CD4-positive, alpha-beta T cell (primary cell): ENCODE data around the gene JAM2. TPM values are rescaled to one million over a fixed set of nuclear protein-coding genes. Genes with fewer than 3 reads are reported as not detected.
"Not testable (repeated sequence)": the region's sequence is repeated elsewhere in the genome, so short reads cannot be mapped to it uniquely, and the experiment has no call there.

Experiments
- ATAC-seq: fragments of 200-7000 bp; cut with Tn5 transposase; one replicate; pipeline ENCODE4 v1.10.0; 2022; ENCODE audit warnings: mild to moderate bottlenecking; ENCODE audit not compliant: poor library complexity
- CTCF ChIA-PET: fragments of 350-600 bp; sonication (Branson Sonifier 250); formaldehyde crosslinking; loops from one replicate; lab custom pipeline; 2021; ENCODE audit warnings: antibody characterized with exemption, inconsistent platforms; lab: Charles Lee
- POLR2A ChIA-PET: fragments of 350-600 bp; sonication (Branson Sonifier 250); formaldehyde crosslinking; loops from one replicate; lab custom pipeline; 2021; ENCODE audit warnings: antibody characterized with exemption, inconsistent platforms; lab: Charles Lee
- DNase-seq, 14 experiments: peaks; one replicate each; pipeline ENCODE4 v3.0.0-alpha.2; 2013 to 2020; ENCODE audit warnings: mixed read lengths in 2 of 14
- H3K27ac ChIP-seq, 2 donors: one replicate each; pipeline versions ENCODE4 v1.5.1 to v1.7.0; 2013; ENCODE audit warnings: low read length in 2 of 2, low read depth in 1 of 2, mild to moderate bottlenecking in 1 of 2
- H3K27me3 ChIP-seq, 2 experiments: 1 replicate in 1 of 2; 2 replicates in 1 of 2; pipeline versions ENCODE4 v1.6.1 to v1.7.0; 2013; ENCODE audit warnings: low read length in 2 of 2, control low read depth in 1 of 2, mild to moderate bottlenecking in 1 of 2, moderate library complexity in 1 of 2; ENCODE audit not compliant: insufficient read depth in 2 of 2, control insufficient read depth in 1 of 2
- H3K36me3 ChIP-seq: one replicate; pipeline ENCODE4 v1.6.1; 2013; ENCODE audit warnings: low read length, control low read depth; ENCODE audit not compliant: insufficient read depth
- H3K4me1 ChIP-seq: one replicate; pipeline ENCODE4 v1.6.1; 2013; ENCODE audit warnings: low read length, control low read depth; ENCODE audit not compliant: insufficient read depth
- H3K4me3 ChIP-seq: one replicate; pipeline ENCODE4 v1.5.1; 2013; ENCODE audit warnings: mild to moderate bottlenecking, low read length, moderate library complexity
- H3K9me3 ChIP-seq, 2 experiments: 1 replicate in 1 of 2; 2 replicates in 1 of 2; pipeline versions ENCODE4 v1.6.1 to v1.7.0; 2013; ENCODE audit warnings: low read length in 2 of 2, mild to moderate bottlenecking in 2 of 2, control low read depth in 1 of 2, moderate library complexity in 1 of 2; ENCODE audit not compliant: control insufficient read depth in 1 of 2, insufficient read depth in 1 of 2
- H3K27ac Mint-ChIP-seq: one replicate; pipeline ENCODE4 v1.8.0; 2020; ENCODE audit warnings: mixed read lengths
- H3K27me3 Mint-ChIP-seq: one replicate; pipeline ENCODE4 v1.8.0; 2021; ENCODE audit warnings: mixed read lengths
- H3K36me3 Mint-ChIP-seq: one replicate; pipeline ENCODE4 v1.8.0; 2021; ENCODE audit warnings: low read depth, mixed read lengths
- H3K4me1 Mint-ChIP-seq: one replicate; pipeline ENCODE4 v1.8.0; 2021; ENCODE audit warnings: low read depth, mixed read lengths
- H3K4me3 Mint-ChIP-seq: one replicate; pipeline ENCODE4 v1.8.0; 2020; ENCODE audit warnings: mild to moderate bottlenecking, mixed read lengths
- H3K9me3 Mint-ChIP-seq: one replicate; pipeline ENCODE4 v1.8.0; 2020; ENCODE audit warnings: mixed read lengths
- CTCF ChIP-seq: fragments of 200-600 bp; IDR thresholded peaks from one replicate; pipeline ENCODE4 v1.8.0; 2022; ENCODE audit warnings: antibody characterized with exemption, mild to moderate bottlenecking
- intact Hi-C, 2 experiments: fragments of 100-400 bp; cut with DNase I in 1 of 2; cut with micrococcal nuclease in 1 of 2; formaldehyde crosslinking; loops; one replicate each; pipeline versions ENCODE4 v1.15.1 to v1.9.0; 2023 to 2025; cut with DNase I, micrococcal nuclease
- total RNA-seq, 174 experiments: library from RNA in 2 of 174; stranded (reverse) in 2 of 174; gene quantifications; one replicate each; pipeline ENCODE4 v1.2.3 and lab custom pipeline; 2021 to 2026

Gene JAM2
- total RNA-seq, 2 experiments from 2014 or later = not detected

- ATAC-seq = no peak
- POLR2A ChIA-PET = no interaction called here
- Histone ChIP-seq H3K27ac (no peak overlapping the region), H3K27me3 (peaks cover 0 to 3% of the 10 kb centered on the region in 2 experiments), H3K4me3 (no peak overlapping the region), H3K9me3 (no peaks in the 10 kb centered on the region), H3K4me1 (no peaks in the 10 kb centered on the region), H3K36me3 (no peaks in the 10 kb centered on the region)
- intact Hi-C loops = no loop called here
- no peak overlapping the region for H3K4me3 Mint-ChIP-seq
- no peaks in the 10 kb centered on the region for H3K9me3 Mint-ChIP-seq
- CTCF ChIA-PET = no interaction called here
- no peaks in the 10 kb centered on the region for H3K27me3 Mint-ChIP-seq
- no peak for TF ChIP-seq CTCF
- no peak overlapping the region for H3K27ac Mint-ChIP-seq
- H3K36me3 Mint-ChIP-seq = no peaks in the 10 kb centered on the region
- no peak for DNase-seq
- H3K4me1 Mint-ChIP-seq = no peaks in the 10 kb centered on the region
Observed at GRCh38 chr21:25625036-25625435, 14.0 kb upstream of the JAM2 start.

GRCh38 chr21:25625776-25626555, 13.1 kb upstream of the JAM2 start:
- H3K27me3 Mint-ChIP-seq, H3K9me3 Mint-ChIP-seq, ATAC-seq, H3K9me3 ChIP-seq, POLR2A ChIA-PET, H3K4me1 ChIP-seq, intact Hi-C loops, CTCF ChIA-PET, H3K4me3 ChIP-seq, DNase-seq, H3K27ac Mint-ChIP-seq, H3K36me3 ChIP-seq, H3K27ac ChIP-seq, H3K4me3 Mint-ChIP-seq, H3K4me1 Mint-ChIP-seq, H3K27me3 ChIP-seq, H3K36me3 Mint-ChIP-seq: not testable (repeated sequence)

GRCh38 chr21:25626757-25627156, 12.3 kb upstream of the JAM2 start:
- Histone ChIP-seq H3K9me3 (no peaks in the 10 kb centered on the region), H3K27ac (no peak overlapping the region), H3K4me1 (no peaks in the 10 kb centered on the region), H3K27me3 (peaks cover 0 to 3% of the 10 kb centered on the region in 2 experiments), H3K4me3 (no peak overlapping the region), H3K36me3 (no peaks in the 10 kb centered on the region)
- DNase-seq = no peak
- no peak for ATAC-seq
- ChIA-PET CTCF (no interaction called here), POLR2A (no interaction called here)
- Mint-ChIP-seq H3K27ac (no peak overlapping the region), H3K4me3 (no peak overlapping the region), H3K4me1 (no peaks in the 10 kb centered on the region), H3K27me3 (no peaks in the 10 kb centered on the region), H3K9me3 (no peaks in the 10 kb centered on the region), H3K36me3 (no peaks in the 10 kb centered on the region)
- no peak for TF ChIP-seq CTCF
- intact Hi-C loops = no loop called here

- no peaks in the 10 kb centered on the region for H3K36me3 Mint-ChIP-seq
- Histone ChIP-seq H3K9me3 (no peaks in the 10 kb centered on the region), H3K27me3 (peaks cover 2 to 3% of the 10 kb centered on the region in 2 experiments), H3K4me1 (no peaks in the 10 kb centered on the region), H3K27ac (no peak overlapping the region), H3K4me3 (no peak overlapping the region), H3K36me3 (no peaks in the 10 kb centered on the region)
- H3K4me3 Mint-ChIP-seq = no peak overlapping the region
- TF ChIP-seq CTCF = no peak
- DNase-seq = no peak
- no peak overlapping the region for H3K27ac Mint-ChIP-seq
- intact Hi-C loops = no loop called here
- CTCF ChIA-PET = no interaction called here
- H3K27me3 Mint-ChIP-seq = peaks cover 26% of the 10 kb centered on the region
- no peak for ATAC-seq
- no peaks in the 10 kb centered on the region for H3K9me3 Mint-ChIP-seq
- POLR2A ChIA-PET = no interaction called here
- no peaks in the 10 kb centered on the region for H3K4me1 Mint-ChIP-seq
Observed at GRCh38 chr21:25632296-25632695, 6.8 kb upstream of the JAM2 start.
